ENCODE data around the gene CAPN1.

CAPN1 gene

DNA sequence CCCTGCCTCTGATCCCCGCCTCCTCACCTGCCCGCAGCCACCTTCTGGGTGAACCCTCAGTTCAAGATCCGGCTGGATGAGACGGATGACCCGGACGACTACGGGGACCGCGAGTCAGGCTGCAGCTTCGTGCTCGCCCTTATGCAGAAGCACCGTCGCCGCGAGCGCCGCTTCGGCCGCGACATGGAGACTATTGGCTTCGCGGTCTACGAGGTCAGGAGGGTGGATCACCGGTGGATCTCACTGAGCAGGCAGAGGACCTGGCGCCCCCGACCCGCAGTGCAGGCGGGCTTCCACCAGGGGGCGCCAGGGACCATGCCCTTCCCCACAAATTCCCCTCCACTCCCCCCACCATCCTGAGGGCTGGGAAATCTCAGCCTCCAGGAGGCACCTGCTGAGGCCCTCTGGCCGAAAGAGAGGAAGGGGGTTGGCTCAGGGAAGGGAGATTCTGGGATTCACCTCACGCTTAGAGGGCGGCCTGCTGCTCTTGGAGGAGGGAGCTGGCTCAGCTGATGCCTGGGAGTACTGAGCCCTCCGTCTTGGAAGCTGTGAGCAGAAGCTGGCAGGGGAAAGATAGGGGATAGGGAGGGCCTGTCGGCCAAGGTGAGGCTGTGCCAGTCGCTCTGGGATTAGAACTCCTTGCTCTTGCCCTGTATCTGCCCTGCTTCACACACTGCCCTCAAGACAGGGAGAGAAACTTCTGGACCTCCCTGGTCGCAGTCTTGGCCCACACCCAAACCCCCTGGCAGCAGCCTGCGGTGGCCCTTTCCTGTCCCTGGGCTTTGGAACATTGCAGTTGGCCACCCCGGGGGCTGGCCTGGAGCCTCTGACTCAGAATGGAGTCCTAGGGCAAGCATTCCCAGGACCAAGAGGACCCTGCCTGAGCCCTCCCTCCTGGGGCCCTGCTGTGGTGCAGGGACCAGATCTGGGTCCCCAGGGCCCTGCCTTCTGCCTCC lies 23.2 kb downstream of the CAPN1 start:
- FAIRE-seq: no peak

DNA sequence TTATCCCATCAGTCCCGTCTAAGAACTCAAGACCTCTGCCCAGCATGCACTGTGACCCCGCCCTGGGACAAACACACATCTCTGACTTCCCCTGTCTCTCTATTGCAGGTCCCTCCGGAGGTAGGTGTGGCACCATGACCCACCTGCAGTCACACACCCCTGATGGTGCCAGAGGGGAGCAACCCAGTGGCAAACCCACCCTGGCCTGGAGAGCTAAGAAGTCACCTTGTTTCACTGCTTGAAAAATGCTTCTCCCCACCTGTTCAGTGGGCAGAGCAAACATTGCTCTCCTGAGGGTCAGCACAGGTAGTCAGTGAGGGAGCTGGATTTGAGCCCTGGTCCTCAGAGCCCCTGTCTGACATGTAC lies 23.9 kb downstream of the CAPN1 start:
- FAIRE-seq: no peak

DNA sequence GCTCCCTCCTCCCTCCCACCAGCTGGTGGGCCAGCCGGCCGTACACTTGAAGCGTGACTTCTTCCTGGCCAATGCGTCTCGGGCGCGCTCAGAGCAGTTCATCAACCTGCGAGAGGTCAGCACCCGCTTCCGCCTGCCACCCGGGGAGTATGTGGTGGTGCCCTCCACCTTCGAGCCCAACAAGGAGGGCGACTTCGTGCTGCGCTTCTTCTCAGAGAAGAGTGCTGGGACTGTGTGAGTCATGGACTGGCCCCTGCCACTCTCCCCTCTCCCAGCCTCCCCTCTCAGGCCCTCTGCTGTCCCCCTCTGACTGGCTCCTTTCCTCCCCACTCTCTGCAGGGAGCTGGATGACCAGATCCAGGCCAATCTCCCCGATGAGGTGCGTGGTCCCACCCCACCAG lies 24.7 kb downstream of the CAPN1 start:
- no peak for FAIRE-seq

DNA sequence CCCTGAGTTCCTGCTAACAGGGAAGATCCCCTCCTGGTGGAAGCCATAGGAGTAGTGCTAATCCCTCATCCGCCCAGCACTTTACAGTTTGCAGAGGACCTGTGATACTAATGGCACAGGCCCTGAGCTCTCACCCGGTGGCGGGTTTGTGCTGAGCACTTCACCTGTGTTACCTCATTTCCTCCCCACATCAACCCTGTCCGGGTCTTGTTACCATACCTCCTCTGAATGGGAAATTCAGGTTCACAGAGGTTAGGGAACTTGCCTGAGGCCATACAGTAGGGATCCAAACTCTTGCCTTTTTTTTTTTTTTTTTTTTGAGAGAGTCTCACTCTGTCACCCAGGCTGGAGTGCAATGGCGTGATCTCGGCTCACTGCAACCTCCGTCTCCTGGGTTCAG lies 25.2 kb downstream of the CAPN1 start:
- no peak for FAIRE-seq

DNA sequence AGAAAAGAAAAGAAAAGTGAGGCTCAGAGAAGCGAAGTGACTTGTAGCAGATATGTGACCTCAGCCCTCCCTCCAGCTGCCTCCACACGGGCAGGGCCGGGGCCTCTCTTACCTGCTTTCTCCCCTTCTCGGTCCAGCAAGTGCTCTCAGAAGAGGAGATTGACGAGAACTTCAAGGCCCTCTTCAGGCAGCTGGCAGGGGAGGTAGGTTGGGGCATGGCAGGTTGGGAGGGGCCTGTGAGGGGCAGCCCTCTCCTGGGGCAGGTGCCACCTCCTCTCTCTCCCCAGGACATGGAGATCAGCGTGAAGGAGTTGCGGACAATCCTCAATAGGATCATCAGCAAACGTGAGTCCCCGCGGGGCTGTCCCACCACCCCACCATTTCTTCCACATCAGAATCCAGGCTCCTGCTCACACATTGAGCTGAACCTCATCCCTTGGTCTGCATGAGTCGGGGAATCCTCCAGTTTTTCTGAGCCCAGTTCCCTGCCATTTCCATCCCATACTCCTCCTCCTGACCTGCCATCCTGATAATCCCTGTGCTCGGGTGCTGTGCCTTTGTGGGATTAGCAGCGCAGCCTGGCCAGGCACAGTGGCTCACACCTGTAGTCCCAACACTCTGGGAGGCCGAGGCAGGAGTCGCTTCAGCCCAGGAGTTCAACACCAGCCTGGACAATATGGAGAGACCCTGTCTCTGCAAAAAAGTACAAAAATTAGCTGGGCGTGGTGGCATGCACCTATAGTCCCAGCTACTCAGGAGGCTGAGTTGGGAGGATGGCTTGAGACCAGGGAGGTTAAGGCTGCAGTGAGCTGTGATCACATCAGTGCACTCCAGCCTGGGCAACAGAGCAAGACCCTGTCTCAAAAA lies 26.4 kb downstream of the CAPN1 start:
- no peak for FAIRE-seq

DNA sequence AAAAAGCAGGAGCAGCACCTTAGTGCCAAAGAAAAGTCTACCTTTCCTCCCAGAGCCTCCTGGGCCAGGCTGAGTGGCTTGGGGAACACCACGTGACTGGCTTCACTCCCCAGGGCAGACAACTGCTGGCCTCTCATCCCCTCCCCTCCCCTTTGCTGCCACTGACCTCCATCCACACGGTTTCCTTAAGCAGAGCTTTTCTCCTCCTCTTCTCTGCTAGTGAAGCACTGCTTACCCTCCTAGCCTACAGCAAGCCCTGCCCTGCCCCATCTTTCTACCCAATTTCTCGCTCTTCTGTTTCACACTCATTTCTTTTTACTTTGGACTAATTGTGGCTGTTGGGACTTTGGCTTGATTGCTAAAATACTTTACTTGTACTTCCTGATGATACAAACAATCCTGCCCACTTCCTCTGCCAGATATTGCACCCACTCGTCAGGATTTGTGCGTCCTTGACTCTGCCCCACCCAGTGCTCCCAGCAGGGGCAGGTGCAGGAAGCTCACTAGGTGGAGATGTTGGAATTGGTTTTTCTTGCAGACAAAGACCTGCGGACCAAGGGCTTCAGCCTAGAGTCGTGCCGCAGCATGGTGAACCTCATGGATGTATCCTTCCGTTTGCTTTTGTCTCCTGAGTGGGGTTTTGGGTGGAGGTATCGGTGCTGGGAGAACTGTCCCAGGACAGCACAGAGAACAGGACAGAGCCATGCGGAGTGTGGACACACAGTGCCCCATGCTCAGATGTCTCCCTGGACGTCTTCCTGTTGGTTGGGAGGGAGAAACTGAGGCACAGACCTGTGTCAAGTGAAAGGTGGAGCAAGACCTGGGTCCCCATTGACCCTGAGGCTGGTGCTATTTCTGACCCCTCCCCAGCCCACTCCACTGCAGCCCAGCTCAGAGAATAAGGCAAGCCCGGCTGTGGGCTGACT lies 27.3 kb downstream of the CAPN1 start:
- no peak for FAIRE-seq

DNA sequence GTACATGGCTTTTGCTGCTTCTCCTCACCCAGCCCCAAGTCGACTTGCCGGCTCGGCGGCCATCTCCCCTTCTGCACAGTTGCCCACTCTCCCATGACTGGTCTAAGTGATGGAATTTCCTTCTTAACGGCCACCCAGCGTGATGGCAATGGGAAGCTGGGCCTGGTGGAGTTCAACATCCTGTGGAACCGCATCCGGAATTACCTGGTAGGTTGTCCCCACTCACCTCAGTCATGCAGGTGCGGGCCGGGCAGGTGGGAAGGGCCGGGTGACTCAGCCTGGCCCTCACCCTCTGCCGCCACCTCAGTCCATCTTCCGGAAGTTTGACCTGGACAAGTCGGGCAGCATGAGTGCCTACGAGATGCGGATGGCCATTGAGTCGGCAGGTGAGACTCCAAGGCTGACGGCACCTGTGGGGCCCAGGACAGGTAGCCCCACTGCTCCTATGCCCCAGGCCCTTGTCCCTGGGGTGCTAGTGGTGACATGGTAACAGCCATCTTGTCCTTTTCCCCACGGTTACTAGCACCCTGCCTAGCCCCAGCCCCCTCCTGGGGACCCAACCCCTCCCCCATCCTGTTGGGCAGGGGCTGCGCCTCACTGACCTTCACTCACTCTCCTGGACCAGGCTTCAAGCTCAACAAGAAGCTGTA lies 28.1 kb downstream of the CAPN1 start:
- no peak for FAIRE-seq

DNA sequence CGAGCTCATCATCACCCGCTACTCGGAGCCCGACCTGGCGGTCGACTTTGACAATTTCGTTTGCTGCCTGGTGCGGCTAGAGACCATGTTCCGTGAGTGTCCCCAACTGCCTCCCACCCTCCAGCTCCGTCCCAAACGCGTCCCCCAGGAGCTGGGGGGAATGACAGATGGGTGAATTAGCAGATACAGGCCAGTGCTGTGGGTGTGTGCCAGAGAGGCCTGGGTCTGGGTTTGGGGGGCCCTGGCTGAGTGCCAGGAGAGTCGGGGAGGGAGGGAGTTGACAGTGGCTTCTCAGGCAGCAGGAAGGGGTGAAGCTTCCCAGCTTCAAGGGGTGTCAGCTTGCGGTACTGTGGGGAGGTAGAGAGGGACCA lies 28.6 kb downstream of the CAPN1 start:
- no peak for FAIRE-seq

DNA sequence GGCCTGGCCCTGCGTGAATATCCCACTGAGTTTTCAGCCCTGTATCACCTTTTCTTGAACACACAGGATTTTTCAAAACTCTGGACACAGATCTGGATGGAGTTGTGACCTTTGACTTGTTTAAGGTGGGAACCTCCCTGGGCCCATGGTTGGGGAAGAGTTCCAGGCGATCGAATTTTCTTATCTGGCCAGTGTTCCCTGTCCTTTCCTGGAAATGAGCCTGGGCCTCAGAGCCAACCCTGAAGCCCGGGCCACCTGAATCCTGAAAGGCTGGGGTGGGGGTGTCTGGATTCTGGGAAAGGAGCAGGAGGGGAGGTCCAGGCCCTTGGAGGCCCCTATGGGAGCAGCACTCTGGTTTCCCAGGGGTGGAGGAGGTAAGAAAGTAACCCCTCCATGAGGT lies 29.0 kb downstream of the CAPN1 start:
- FAIRE-seq: no peak

DNA sequence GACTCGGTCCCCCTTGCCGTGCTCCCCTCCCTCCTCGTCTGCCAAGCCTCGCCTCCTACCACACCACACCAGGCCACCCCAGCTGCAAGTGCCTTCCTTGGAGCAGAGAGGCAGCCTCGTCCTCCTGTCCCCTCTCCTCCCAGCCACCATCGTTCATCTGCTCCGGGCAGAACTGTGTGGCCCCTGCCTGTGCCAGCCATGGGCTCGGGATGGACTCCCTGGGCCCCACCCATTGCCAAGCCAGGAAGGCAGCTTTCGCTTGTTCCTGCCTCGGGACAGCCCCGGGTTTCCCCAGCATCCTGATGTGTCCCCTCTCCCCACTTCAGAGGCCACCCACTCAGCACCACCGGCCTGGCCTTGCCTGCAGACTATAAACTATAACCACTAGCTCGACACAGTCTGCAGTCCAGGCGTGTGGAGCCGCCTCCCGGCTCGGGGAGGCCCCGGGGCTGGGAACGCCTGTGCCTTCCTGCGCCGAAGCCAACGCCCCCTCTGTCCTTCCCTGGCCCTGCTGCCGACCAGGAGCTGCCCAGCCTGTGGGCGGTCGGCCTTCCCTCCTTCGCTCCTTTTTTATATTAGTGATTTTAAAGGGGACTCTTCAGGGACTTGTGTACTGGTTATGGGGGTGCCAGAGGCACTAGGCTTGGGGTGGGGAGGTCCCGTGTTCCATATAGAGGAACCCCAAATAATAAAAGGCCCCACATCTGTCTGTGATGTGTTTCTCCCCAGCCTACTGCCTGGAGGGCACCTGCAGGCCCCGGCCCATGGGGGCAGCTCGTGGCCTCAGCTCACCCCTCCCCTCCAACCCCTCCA lies 29.8 kb downstream of the CAPN1 start:
- no peak for FAIRE-seq

DNA sequence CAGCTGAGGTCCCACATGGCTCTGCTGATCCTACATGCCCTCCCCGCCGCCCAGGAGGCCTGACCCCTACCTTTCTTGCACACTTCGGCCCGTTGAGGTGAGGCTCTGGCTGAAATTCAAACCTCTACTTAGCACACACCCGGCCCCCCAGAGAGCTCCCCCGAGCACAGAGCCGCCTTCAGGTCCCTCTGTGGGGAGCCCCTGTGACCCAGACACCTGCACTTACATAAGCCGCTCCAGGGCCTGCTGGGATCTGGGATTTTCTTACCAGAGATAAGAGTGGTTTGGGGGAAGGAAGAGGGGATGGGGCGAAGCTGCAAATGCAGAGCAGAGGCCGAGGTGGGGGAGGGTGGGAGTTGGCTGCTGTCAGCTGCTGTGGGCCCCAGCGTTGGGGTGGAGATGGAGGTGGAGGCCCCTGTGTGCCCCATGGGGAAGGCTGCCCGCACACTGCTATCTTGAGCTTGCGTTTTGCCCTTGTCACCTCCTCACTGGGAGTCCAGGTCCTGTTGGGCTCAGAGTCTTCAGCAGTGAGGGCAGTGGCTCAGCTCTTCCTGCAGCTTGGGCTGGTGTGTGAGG lies 30.6 kb downstream of the CAPN1 start:
- FAIRE-seq: no peak

DNA sequence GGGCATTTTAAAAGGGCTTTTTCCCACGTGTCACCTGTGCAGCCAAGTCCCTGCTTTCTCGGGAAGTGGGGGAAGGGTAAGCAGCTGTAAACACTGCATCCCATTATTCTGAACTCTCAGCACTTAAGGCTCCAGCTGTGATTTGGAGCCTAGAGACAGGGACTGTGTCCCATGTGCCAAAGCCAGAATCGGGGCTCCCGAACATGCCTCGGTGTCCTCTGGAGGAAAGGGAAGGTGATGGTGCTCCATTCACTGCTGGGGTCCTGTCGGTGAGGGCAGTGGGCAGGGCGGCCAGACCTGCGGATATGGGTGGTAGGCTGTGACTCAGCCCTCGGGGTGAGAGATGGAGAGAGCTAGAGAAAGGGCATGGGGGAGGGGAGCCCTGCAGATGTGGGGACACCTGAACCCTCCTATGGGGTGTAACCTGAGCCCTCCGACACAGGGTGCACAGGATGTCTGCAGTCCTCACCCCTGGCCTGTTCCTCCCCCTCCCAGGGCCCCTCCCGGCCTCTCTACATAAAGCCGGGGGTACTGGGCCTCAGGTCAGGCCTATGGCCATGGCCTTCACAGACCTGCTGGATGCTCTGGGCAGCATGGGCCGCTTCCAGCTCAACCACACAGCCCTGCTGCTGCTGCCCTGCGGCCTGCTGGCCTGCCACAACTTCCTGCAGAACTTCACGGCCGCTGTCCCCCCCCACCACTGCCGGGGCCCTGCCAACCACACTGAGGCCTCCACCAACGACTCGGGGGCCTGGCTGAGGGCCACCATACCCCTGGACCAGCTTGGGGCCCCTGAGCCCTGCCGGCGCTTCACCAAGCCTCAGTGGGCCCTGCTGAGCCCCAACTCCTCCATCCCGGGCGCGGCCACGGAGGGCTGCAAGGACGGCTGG lies 31.8 kb downstream of the CAPN1 start:
- FAIRE-seq: no peak

DNA sequence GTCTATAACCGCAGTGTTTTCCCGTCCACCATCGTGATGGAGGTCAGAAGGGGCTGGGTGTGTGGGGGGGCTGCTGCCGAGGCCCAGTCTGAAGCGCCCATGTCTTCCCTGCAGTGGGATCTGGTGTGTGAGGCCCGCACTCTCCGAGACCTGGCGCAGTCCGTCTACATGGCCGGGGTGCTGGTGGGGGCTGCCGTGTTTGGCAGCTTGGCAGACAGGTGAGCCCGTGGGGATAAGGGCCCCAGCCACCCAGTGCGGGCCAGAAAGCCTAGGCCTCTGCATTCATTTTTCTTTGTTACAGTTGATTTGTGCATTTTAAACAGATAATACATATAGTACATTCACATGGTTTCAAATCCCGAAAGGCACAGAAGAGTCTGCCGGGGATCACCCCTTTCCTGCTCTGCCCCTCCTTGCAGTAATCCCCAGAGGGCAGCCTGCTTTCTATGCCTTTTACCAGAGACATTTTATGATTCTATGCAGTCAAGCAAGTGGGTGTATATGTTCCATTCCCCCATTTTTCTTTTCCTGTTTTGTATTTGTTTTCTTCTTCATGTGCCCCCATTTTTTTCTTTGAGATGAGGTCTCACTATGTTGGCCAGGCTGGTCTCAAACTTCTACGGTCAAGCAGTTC lies 32.6 kb downstream of the CAPN1 start:
- no peak for FAIRE-seq

DNA sequence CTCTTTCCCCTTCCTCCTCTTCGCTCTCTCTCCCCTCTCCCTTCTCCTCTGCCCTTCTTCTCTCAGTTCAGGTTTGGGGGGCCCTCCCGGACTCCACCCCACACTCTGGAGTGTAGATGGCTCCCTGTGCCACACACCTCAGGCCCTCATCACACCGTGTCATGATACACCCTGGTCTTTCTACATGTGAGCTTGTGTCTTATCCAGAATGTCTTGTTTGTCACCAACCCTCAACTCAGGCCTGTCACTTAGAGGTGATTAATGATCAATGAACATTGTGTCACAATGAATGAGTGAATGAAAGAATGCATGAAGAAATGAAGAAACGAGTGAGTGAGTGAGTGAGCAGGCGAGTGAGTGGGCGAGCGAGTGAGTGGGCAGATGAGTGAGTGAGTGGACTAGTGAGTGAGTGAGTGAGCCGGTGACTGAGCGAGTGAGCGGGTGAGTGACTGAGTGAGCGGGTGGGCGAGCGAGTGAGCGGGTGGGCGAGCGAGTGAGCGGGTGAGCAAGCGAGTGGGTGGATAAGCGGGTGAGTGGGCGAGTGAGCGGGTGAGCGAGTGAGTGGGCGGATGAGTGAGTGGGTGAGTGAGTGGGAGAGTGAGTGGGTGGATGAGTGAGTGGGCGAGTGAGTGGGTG lies 33.8 kb downstream of the CAPN1 start:
- FAIRE-seq: no peak

DNA sequence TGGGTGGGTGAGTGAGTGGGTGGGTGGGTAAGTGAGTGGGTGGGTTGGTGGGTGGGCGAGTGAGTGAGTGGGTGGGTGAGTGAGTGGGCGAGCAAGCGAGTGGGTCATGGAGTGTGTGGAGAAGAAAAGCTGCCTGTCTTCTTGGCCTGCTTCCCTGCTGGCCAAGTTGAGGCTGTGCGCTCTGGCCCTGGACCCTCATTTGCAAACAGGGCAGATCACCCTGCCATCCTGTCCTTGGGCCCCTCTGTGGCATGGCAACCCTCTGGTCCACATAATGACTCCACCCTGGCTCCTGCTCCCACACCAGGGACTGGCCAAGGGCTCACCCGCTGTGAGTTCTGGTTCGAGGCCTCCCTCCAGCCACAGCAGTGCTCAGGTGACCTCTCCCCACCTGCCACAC lies 35.1 kb downstream of the CAPN1 start:
- no peak for FAIRE-seq

DNA sequence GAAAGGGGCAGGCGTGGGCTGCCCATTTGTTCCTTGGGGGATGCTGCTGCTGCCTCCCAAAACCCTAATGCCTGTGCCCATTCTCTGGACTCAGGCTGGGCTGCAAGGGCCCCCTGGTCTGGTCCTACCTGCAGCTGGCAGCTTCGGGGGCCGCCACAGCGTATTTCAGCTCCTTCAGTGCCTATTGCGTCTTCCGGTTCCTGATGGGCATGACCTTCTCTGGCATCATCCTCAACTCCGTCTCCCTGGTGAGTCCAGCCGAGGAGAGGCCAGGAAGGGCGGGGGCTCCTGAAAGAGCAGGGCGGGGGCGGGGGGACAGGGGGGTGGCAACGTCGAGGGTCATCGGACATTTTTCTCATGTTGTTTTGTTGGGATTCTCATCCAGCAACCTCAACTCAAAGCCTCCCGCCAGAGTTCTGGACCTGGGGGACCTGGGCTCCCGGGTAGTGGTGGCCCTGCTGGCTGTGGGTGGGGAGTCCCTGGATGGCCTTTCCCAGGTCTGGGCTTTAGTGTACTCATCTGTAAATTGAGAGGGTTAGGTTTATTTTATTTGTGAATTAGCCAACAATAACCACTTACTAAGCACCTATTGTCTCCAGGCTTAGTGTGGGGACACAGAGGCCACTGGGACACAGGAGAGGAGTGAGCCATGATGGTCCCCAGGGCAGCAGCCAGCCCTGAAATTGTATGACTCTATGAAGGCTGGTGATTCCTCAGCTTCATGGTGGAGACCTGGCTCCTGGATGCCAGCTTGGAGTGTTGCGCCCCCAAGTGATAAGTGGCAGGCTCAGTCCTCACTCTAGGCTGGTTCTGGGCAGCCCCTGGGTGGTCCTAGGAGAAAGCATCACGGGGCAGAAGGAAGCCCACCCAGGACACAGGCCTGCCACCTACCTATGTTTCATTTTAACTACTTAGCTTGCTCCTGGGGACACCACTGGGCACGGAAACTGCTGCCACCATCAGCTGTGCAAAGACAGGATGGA lies 36.0 kb downstream of the CAPN1 start:
- no peak for FAIRE-seq

DNA sequence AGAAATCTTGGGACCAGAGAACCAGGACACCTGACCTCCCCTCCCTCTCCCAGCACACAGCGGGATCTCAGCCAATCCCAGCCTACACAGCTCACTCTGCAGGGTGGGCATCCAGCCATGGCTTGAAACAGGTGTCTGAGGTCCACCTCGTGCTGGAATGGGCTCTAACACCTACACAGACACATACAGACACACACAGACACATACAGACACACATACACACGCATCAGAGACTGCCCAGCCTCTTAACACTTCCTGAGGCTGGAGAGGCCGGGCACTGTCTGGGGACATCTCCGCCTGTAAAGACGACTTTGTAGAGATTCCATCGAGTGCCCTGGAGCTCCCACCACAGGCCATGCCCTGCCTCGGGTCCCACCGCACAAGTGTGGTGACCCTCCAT lies 36.7 kb downstream of the CAPN1 start:
- FAIRE-seq: no peak

DNA sequence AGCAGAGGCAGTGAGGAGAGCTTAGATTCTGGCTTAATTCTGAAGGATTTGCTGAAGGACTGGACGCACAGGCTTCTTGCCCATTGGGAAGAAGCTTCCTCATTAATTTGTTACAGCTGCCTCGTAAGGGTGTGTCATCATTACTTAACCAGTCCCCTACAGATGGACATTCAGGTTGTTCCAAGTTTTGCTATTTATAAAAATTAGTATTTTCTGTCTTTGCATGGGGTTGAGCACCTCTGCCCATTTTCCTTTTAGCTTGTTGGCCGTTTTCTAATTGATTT lies 38.1 kb downstream of the CAPN1 start:
- no peak for FAIRE-seq

Data from colon (tissue), 2 donors.